Left renal pelvis (tissue), 4 donors: ENCODE results near the gene ACADSB. TPM values are rescaled to one million over a fixed set of nuclear protein-coding genes. Genes with fewer than 3 reads are reported as not detected.

Source experiments
- DNase-seq, 4 donors: peaks; one replicate each; pipeline ENCODE4 v3.0.0-alpha.2; 2013; ENCODE audit warnings: low read depth in 4 of 4, low spot score in 3 of 4
- polyA plus RNA-seq, 4 donors: library from polyadenylated mRNA; unstranded; fragments of 120-200 nt; gene quantifications; one replicate each; pipeline ENCODE4 v1.2.1, GENCODE V29; 2013; ENCODE audit not compliant: insufficient read length in 4 of 4

Gene ACADSB
- polyA plus RNA-seq, 4 donors = 19.8 to 28.3 (median 24.6) TPM

DNA sequence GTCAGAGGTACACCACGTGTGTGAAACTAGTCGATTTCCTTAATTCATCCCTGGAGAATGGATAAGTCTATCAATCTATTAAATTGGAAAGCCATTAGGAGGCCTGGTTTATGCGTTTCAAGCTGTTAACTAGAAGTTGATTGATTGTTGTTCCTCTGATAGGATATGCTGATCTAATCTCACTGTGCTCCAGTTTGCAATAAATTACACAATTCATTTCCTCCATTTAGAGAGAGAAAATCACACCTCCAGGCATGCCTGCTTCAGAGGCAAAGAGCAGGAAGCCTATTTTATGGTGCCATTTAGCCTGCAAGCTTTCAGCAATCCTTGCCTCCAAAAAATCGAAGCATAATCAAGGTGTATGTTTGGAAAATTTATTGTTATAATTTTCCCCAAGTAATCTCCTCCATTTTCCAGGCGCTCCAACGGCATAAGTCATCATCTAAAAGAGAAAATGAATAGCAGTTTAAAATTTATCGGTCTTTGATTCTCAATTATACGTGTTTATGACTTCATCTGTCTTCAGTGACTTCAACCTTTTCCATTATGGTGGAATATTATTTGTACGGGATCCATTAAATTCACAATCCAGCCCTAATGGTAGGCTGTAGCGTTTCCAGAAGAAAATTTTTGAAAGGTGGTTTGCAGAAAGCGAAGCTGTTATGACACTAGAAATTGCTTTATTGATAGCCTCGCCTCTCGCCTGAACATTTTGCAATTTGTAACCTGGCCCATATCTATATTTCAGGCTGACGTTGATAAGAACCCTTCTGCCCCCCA lies 84.0 kb downstream of the ACADSB start:
- no peak for DNase-seq

DNA sequence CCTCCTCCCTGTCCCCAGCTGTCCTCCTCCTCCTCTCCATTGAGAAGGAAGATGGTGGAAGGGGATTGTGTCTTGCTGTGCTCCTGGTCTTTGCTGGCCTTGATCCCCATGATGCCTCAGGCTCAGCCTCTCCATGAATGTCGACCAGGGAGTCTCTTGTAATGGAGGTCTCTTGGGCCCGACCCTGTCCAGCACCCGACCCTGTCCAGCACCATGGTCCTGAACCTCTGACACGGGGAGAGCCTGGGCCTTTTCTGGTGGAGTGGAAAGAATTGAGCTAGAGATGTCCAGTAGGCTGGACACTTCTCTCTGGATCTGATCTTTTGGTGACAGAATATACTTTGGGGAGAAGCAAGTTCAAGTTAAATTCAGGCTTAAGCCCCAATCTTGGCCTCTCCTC lies 84.7 kb downstream of the ACADSB start:
- DNase-seq = no peak

DNA sequence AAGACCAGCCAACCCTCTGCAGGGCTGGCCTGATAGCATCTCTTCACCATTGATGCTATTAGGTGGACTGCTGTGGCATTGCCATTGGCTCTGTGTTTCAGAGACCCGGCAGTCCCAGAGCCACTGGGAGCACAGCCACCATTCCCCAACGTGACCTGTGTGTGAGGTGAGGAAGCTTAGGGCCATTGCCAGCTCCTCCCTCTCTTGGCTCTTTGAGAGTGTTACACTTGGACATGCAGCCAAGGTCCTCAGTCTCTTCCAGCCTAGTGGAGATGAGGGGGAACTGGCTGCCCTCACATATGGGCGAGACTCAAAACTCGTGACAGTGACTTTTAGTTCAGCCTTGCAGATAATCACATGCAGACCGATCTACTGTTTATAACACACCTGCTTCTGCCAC lies 87.6 kb downstream of the ACADSB start:
- no peak for DNase-seq

GRCh38 chr10:123097039-123097438 lies 88.2 kb downstream of the ACADSB start:
- DNase-seq = no peak

- DNase-seq = no peak
Measured at GRCh38 chr10:123100030-123100762, 91.4 kb downstream of the ACADSB start.

DNA sequence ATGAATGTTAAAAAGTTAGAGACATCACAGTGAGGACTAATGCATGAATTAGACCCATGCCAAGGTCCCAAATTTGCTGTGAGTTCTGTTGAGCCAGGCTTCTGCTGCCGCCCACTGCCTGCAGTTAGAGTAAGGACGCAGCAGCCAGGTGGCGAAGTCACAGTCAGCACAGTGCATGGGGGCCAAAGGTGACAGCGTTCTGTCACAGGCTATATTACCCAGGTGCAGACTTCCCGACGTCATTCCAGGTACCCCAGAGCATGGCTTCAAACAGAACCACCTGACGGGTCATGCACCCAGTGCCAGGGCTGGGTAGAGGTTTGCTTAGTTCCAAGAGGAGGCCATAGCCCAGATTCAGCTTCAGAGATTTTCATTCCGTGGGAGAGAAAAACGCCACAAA lies 93.1 kb downstream of the ACADSB start:
- DNase-seq = no peak

GRCh38 chr10:123102673-123103072 lies 93.9 kb downstream of the ACADSB start:
- no peak for DNase-seq

- DNase-seq = no peak
Measured at GRCh38 chr10:123103944-123104343, 95.1 kb downstream of the ACADSB start.

Other genes with a start within 250 kb of the ACADSB start
- 1 to 10 TPM; 1.6 to 2.0 (median 2.0) TPM for gene CUZD1, start 163.1 kb upstream of the ACADSB start, polyA plus RNA-seq
- 1 to 10 TPM; 3.9 to 7.8 (median 6.4) TPM for gene FAM24B, start 129.4 kb upstream of the ACADSB start, polyA plus RNA-seq
- gene FAM24A, start 98.4 kb upstream of the ACADSB start, polyA plus RNA-seq = not detected
- gene C10orf88, start 54.8 kb upstream of the ACADSB start, polyA plus RNA-seq = 10 to 100 TPM; 18.4 to 22.5 (median 19.9) TPM
- gene PSTK, start 28.6 kb upstream of the ACADSB start, polyA plus RNA-seq = 10 to 100 TPM in 2 of 4 donors, 1 to 10 TPM in 2; 8.4 to 11.6 (median 9.4) TPM
- 10 to 100 TPM; 20.2 to 27.2 (median 25.5) TPM for gene IKZF5, start 211 bp upstream of the ACADSB start, polyA plus RNA-seq
- under 1 TPM in 2 of 4 donors, not detected in 2; 0.21 to 0.26 TPM for gene HMX3, start 127.0 kb downstream of the ACADSB start, polyA plus RNA-seq
- gene HMX2, start 139.1 kb downstream of the ACADSB start, polyA plus RNA-seq = 1 to 10 TPM in 3 of 4 donors, not detected in 1; 1.0 to 2.8 (median 1.3) TPM
- 100 to 1,000 TPM in 3 of 4 donors, 10 to 100 TPM in 1; 91.8 to 138 (median 121) TPM for gene BUB3, start 145.4 kb downstream of the ACADSB start, polyA plus RNA-seq